Parathyroid adenoma (tissue), 2 donors: Measurements from ENCODE around the gene PHF11.

Source experiments
- H2AFZ ChIP-seq: fragments of 300-600 bp; sonication (generic); one replicate; pipeline ENCODE4 v1.7.0; 2017; ENCODE audit warnings: antibody characterized with exemption, mild to moderate bottlenecking
- H3K27ac ChIP-seq: fragments of 300-600 bp; sonication (generic); one replicate; pipeline ENCODE4 v1.7.0; 2017
- H3K27me3 ChIP-seq: fragments of 300-600 bp; sonication (generic); one replicate; pipeline ENCODE4 v1.7.0; 2017; ENCODE audit warnings: low read length; ENCODE audit not compliant: control insufficient read depth, insufficient read depth
- H3K36me3 ChIP-seq: fragments of 300-600 bp; sonication (generic); one replicate; pipeline ENCODE4 v1.7.0; 2017; ENCODE audit warnings: low read length; ENCODE audit not compliant: control insufficient read depth, insufficient read depth
- H3K4me1 ChIP-seq: fragments of 300-600 bp; sonication (generic); one replicate; pipeline ENCODE4 v1.7.0; 2017; ENCODE audit warnings: control low read depth
- H3K4me2 ChIP-seq: fragments of 300-600 bp; sonication (generic); one replicate; pipeline ENCODE4 v1.7.0; 2017; ENCODE audit warnings: low read length
- H3K4me3 ChIP-seq: fragments of 300-600 bp; sonication (generic); one replicate; pipeline ENCODE4 v1.7.0; 2017; ENCODE audit warnings: low read depth, low read length
- H3K79me2 ChIP-seq: fragments of 300-600 bp; sonication (generic); one replicate; pipeline ENCODE4 v1.7.0; 2017; ENCODE audit warnings: control low read depth
- H3K9ac ChIP-seq: fragments of 300-600 bp; sonication (generic); one replicate; pipeline ENCODE4 v1.7.0; 2017; ENCODE audit warnings: mild to moderate bottlenecking
- H3K9me3 ChIP-seq: fragments of 300-600 bp; sonication (generic); one replicate; pipeline ENCODE4 v1.7.0; 2017; ENCODE audit warnings: low read length; ENCODE audit not compliant: control insufficient read depth
- TF ChIP-seq, protein P1 (sequence below): fragments of 300-600 bp; sonication (generic); IDR thresholded peaks from one replicate; pipeline ENCODE4 v1.7.0; 2017; ENCODE audit warnings: antibody characterized with exemption, mild to moderate bottlenecking
- donor health status: primary hyperparathyroidism.

PHF11 gene

DNA sequence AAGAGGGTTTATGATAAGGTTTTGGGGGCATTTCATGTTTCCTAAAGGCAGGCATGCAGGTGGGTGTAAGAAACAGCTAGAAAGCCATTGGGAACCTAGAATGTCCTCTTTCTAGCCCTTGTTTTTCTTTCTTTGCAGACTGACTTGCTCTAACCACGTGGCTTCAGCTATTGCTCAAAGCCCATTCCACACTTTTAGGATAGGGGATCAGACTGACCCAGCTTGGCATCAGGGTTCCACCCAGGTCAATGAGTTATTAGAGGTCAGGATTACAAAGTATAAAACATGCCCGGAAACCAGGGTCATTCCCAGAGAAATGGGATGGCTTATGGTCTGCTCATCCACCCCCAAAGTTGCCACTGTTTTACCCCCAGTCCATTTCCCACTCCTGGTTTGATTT, 16.8 kb downstream of the PHF11 start:
- Histone ChIP-seq H3K27ac (no peak overlapping the region), H3K9me3 (no peaks in the 10 kb centered on the region), H3K4me3 (no peak overlapping the region), H3K4me1 (no peaks in the 10 kb centered on the region), H2AFZ (no peak overlapping the region), H3K27me3 (no peaks in the 10 kb centered on the region), H3K9ac (no peak overlapping the region), H3K36me3 (no peaks in the 10 kb centered on the region), H3K79me2 (no peaks in the 10 kb centered on the region), H3K4me2 (no peak overlapping the region)
- TF ChIP-seq, protein P1, sequence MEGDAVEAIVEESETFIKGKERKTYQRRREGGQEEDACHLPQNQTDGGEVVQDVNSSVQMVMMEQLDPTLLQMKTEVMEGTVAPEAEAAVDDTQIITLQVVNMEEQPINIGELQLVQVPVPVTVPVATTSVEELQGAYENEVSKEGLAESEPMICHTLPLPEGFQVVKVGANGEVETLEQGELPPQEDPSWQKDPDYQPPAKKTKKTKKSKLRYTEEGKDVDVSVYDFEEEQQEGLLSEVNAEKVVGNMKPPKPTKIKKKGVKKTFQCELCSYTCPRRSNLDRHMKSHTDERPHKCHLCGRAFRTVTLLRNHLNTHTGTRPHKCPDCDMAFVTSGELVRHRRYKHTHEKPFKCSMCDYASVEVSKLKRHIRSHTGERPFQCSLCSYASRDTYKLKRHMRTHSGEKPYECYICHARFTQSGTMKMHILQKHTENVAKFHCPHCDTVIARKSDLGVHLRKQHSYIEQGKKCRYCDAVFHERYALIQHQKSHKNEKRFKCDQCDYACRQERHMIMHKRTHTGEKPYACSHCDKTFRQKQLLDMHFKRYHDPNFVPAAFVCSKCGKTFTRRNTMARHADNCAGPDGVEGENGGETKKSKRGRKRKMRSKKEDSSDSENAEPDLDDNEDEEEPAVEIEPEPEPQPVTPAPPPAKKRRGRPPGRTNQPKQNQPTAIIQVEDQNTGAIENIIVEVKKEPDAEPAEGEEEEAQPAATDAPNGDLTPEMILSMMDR = no peak

DNA sequence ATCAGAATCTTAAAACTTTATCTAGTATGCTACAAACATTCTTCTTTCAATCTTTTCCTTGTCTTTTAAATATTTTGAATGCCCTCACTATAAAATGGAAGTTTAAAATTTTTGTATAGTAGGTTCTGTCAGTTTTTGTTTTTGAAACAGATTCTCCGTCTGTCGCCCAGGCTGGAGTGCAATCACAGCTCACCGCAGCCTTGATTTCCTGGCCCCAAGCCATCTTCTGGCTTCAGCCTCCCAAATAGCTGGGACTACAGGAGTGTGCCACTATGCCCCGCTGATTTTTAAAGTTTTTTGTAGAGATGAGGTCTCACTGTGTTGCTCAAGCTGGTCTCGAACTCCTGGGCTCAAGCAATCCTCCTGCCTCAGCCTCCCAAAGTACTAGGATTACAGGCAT, 20.7 kb downstream of the PHF11 start:
- Histone ChIP-seq H3K4me2 (no peak overlapping the region), H3K27ac (no peak overlapping the region), H3K27me3 (no peaks in the 10 kb centered on the region), H3K4me3 (no peak overlapping the region), H3K4me1 (no peaks in the 10 kb centered on the region), H3K9me3 (no peaks in the 10 kb centered on the region), H3K79me2 (no peaks in the 10 kb centered on the region), H3K9ac (no peak overlapping the region), H2AFZ (no peak overlapping the region), H3K36me3 (no peaks in the 10 kb centered on the region)
- TF ChIP-seq, protein P1 = no peak

DNA sequence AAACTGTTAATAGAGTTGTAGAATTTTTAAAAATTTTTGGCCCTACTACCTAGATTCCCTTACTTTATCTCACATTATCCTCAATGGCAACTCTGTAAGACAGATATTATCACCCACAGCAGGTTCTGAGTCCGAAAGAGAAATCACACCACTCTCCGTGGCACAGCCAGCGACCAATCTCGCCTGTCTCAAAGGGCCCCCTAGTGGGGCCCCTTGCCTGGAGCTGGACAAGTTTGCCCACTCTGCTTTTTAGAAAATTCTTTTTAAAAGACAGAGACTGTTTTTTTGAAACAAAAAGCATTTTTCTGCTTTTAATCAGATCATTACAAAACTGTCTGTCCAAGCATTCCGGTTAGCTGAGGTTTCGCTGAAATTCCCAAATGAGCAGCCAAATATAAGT, 21.7 kb downstream of the PHF11 start:
- Histone ChIP-seq H3K4me3 (no peak overlapping the region), H3K27me3 (no peaks in the 10 kb centered on the region), H3K36me3 (no peaks in the 10 kb centered on the region), H3K27ac (no peak overlapping the region), H3K4me1 (no peaks in the 10 kb centered on the region), H2AFZ (no peak overlapping the region), H3K9me3 (no peaks in the 10 kb centered on the region), H3K4me2 (no peak overlapping the region), H3K9ac (no peak overlapping the region), H3K79me2 (no peaks in the 10 kb centered on the region)
- TF ChIP-seq, protein P1 = peak; percentile 30

DNA sequence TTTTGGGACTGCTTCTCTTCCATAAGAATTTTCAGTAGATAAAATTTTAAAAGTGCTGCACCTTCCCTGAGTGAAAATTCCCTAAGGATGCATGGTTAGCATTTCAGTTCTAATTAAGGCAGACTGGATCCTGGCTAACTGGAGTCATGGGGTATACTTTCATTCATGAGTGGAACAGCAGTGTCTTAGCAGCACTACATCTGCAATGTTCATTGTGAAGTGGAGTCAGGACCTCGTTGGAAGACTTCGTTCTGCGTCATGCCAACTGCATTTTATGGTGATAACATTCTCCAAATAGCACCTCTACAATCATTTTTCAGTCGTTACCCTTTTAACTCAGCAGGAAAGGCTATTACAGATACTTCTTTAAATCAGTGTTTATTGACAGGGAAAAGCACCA, 25.5 kb downstream of the PHF11 start:
- Histone ChIP-seq H3K27me3 (no peaks in the 10 kb centered on the region), H3K4me1 (no peaks in the 10 kb centered on the region), H3K9me3 (no peaks in the 10 kb centered on the region), H3K79me2 (no peaks in the 10 kb centered on the region), H3K27ac (no peak overlapping the region), H3K4me3 (no peak overlapping the region), H3K36me3 (no peaks in the 10 kb centered on the region), H3K4me2 (no peak overlapping the region), H3K9ac (no peak overlapping the region), H2AFZ (no peak overlapping the region)
- TF ChIP-seq, protein P1 = no peak

DNA sequence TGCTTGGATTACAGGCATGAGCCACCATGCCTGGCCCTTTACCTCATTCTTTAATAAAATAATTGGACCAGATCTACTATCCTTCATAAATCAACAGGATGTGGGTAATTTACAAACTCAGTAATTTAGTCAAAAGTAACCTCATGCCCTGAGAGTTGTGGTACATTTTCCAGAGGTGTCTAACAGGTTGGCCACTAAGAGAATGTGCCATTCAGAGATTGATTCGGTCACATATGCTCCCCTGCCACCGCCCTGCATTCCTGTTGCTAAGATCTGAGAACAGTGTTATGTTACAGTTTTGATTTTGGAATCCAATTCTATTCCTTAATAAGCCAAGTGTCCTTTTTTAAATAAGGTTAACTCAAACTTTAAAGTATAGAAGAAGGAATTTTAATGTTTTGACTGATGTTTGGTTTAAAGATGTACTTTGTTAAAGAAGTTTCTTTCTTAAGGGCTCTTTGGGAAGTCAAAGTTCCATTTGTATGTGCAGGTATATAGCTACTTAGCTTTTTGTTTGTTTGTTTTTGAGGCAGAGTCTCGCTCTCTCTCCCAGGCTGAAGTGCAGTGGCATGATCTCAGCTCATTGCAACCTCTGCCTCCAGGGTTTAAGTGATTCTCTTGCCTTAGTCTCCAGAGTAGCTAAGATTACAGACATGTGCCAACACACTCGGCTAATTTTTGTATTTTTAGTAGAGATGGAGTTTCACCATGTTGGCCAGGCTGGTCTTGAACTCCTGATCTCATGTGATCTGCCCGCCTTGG, 29.2 kb downstream of the PHF11 start:
- Histone ChIP-seq H3K79me2 (no peaks in the 10 kb centered on the region), H3K4me3 (peak overlapping the region; percentile 8), H3K27me3 (no peaks in the 10 kb centered on the region), H2AFZ (no peak overlapping the region), H3K4me1 (no peaks in the 10 kb centered on the region), H3K9me3 (no peaks in the 10 kb centered on the region), H3K36me3 (no peaks in the 10 kb centered on the region), H3K9ac (no peak overlapping the region), H3K4me2 (no peak overlapping the region), H3K27ac (no peak overlapping the region)
- TF ChIP-seq, protein P1 = no peak
